GM12878 (cell line): ENCODE data around the gene NAA35. TPM values are rescaled to one million over a fixed set of nuclear protein-coding genes. Genes with fewer than 3 reads are reported as not detected.

ENCODE experiments used
- ATAC-seq: fragments of 200-7000 bp; cut with Tn5 transposase; 3 replicates; pipeline ENCODE4 v1.9.1; 2020; ENCODE audit warnings: mild to moderate bottlenecking, moderate library complexity
- BruUV-seq: library from RNA; stranded (reverse); fragments of 400-500 nt; replicated peaks from 2 replicates; lab custom pipeline; 2021; lab: Mats Ljungman, UMichigan
- CTCF ChIA-PET: fragments of 300-600 bp; sonication (Branson Sonifier 250); formaldehyde crosslinking; extraction: SDS; loops from one replicate; lab custom pipeline; 2021; ENCODE audit warnings: inconsistent platforms; lab: Yijun Ruan, JAX
- POLR2A ChIA-PET: fragments of 350-600 bp; formaldehyde crosslinking; extraction: SDS; loops from one replicate; lab custom pipeline; 2021; ENCODE audit warnings: inconsistent platforms; lab: Charles Lee
- RAD21 ChIA-PET: fragments of 300-600 bp; sonication (Branson Sonifier 250); formaldehyde crosslinking; loops from one replicate; lab custom pipeline; 2023; ENCODE audit warnings: antibody characterized with exemption; ENCODE audit not compliant: unreplicated experiment; lab: Charles Lee
- SMC1A ChIA-PET: fragments of 300-600 bp; sonication (Branson Sonifier 250); formaldehyde crosslinking; loops from one replicate; lab custom pipeline; 2023; ENCODE audit not compliant: unreplicated experiment, uncharacterized antibody; lab: Charles Lee
- DNase-seq: peaks from one replicate; pipeline ENCODE4 v3.0.0-alpha.2; 2011; ENCODE audit warnings: low read depth, low spot score
- FAIRE-seq: peaks from 3 replicates; lab custom pipeline; 2011; peaks lifted over from hg19 to GRCh38; lab: Jason Lieb, UNC
- H2AFZ ChIP-seq: 2 replicates; pipeline ENCODE4 v1.6.0; 2011; ENCODE audit warnings: low read depth, low read length, control low read depth; ENCODE audit not compliant: control insufficient read depth
- H3K27ac ChIP-seq: 2 replicates; pipeline ENCODE4 v1.5.1; 2011; ENCODE audit warnings: control low read depth; ENCODE audit not compliant: control insufficient read depth, insufficient read depth
- H3K27me3 ChIP-seq, 2 experiments: replicated peaks in 1 of 2; 2 replicates each; pipeline versions ENCODE4 v1.6.0 to v1.6.1; 2011; ENCODE audit warnings: low read length in 1 of 2; ENCODE audit not compliant: control insufficient read depth in 2 of 2, insufficient read depth in 2 of 2
- H3K36me3 ChIP-seq, 2 experiments: 2 replicates each; pipeline ENCODE4 v1.5.1; 2011; ENCODE audit warnings: low read length in 1 of 2; ENCODE audit not compliant: control insufficient read depth in 2 of 2, insufficient read depth in 2 of 2
- H3K4me1 ChIP-seq: 2 replicates; pipeline ENCODE4 v1.6.1; 2011; ENCODE audit warnings: mild to moderate bottlenecking, low read length, moderate library complexity, mixed read lengths; ENCODE audit not compliant: control insufficient read depth, insufficient read depth
- H3K4me2 ChIP-seq: 2 replicates; pipeline ENCODE4 v1.6.0; 2011; ENCODE audit warnings: control low read depth; ENCODE audit not compliant: control insufficient read depth, insufficient read depth
- H3K4me3 ChIP-seq: fragments of 200-600 bp; sonication (generic); 2 replicates; pipeline ENCODE4 v1.5.1; 2016
- H3K79me2 ChIP-seq: 2 replicates; pipeline ENCODE4 v1.6.0; 2011; ENCODE audit warnings: low read length; ENCODE audit not compliant: control insufficient read depth, insufficient read depth
- H3K9ac ChIP-seq: 2 replicates; pipeline ENCODE4 v1.8.0; 2011; ENCODE audit warnings: low read length, control low read depth, mixed read lengths; ENCODE audit not compliant: control insufficient read depth, insufficient read depth
- H3K9me3 ChIP-seq: replicated peaks from 3 replicates; pipeline ENCODE4 v1.5.1; 2011; ENCODE audit warnings: mild to moderate bottlenecking, low read length; ENCODE audit not compliant: control insufficient read depth, insufficient read depth
- H4K20me1 ChIP-seq: 2 replicates; pipeline ENCODE4 v1.6.0; 2011; ENCODE audit not compliant: control insufficient read depth, insufficient read depth
- BCL11A ChIP-seq: IDR thresholded peaks from 2 replicates; pipeline ENCODE4 v1.6.1; 2011; ENCODE audit warnings: low read depth, low read length
- BHLHE40 ChIP-seq, 2 experiments: fragments of 450-650 bp in 1 of 2; IDR thresholded peaks; 2 replicates each; pipeline ENCODE4 v1.6.1; 2011 to 2017; ENCODE audit warnings: low read depth in 2 of 2, borderline replicate concordance in 1 of 2, improper control_type of control experiment in 1 of 2, low read length in 1 of 2, mild to moderate bottlenecking in 1 of 2
- JUNB ChIP-seq: IDR thresholded peaks from 2 replicates; pipeline ENCODE4 v1.6.1; 2016; ENCODE audit warnings: antibody characterized with exemption, mild to moderate bottlenecking
- MEF2B ChIP-seq: fragments of 450-650 bp; IDR thresholded peaks from 2 replicates; pipeline ENCODE4 v1.6.1; 2018; ENCODE audit warnings: mild to moderate bottlenecking, moderate library complexity; ENCODE audit not compliant: partially characterized antibody, poor library complexity, severe bottlenecking
- MTA3 ChIP-seq: IDR thresholded peaks from 2 replicates; pipeline ENCODE4 v1.6.1; 2012; ENCODE audit warnings: low read length, inconsistent platforms, borderline replicate concordance
- PAX5 ChIP-seq: IDR thresholded peaks from 2 replicates; pipeline ENCODE4 v1.6.1; 2011; ENCODE audit warnings: low read depth, low read length, borderline replicate concordance
- POLR2AphosphoS2 ChIP-seq: IDR thresholded peaks from 2 replicates; pipeline ENCODE4 v1.6.1; 2011; ENCODE audit warnings: low read depth, mild to moderate bottlenecking, low read length, improper control_type of control experiment, moderate library complexity
- POU2F2 ChIP-seq: IDR thresholded peaks from 3 replicates; pipeline ENCODE4 v1.6.1; 2011; ENCODE audit warnings: low read depth, mild to moderate bottlenecking, low read length, borderline replicate concordance
- RUNX3 ChIP-seq: IDR thresholded peaks from 2 replicates; pipeline ENCODE4 v1.6.1; 2012; ENCODE audit warnings: low read length, inconsistent platforms
- SUPT20H ChIP-seq: IDR thresholded peaks from 2 replicates; pipeline ENCODE4 v1.6.1; 2011; ENCODE audit warnings: low read depth, mild to moderate bottlenecking, low read length, moderate library complexity, borderline replicate concordance; ENCODE audit not compliant: control insufficient read depth
- TCF7 ChIP-seq: IDR thresholded peaks from 2 replicates; pipeline ENCODE4 v1.6.1; 2014; ENCODE audit warnings: antibody characterized with exemption, borderline replicate concordance
- ZBED1 ChIP-seq: IDR thresholded peaks from 2 replicates; pipeline ENCODE4 v1.6.1; 2016; ENCODE audit warnings: borderline replicate concordance
- ZNF207 ChIP-seq: fragments of 450-650 bp; IDR thresholded peaks from 2 replicates; pipeline ENCODE4 v1.6.1; 2014; ENCODE audit warnings: antibody characterized with exemption, mild to moderate bottlenecking, borderline replicate concordance
- WGBS: methylation state at CpG from one replicate; pipeline ENCODE4 v1.1.6; 2016; ENCODE audit warnings: low lambda C conversion rate; ENCODE audit not compliant: insufficient replicate concordance, insufficient coverage; ENCODE audit errors: missing lambda C conversion rate; 5-methylcytosine and 5-hydroxymethylcytosine counted together
- in situ Hi-C: fragments of 300-500 bp; cut with MboI; formaldehyde crosslinking; loops from 9 replicates; pipeline ENCODE4 v1.14.3; 2018; ENCODE audit warnings: mixed read lengths
- intact Hi-C: fragments of 100-400 bp; cut with micrococcal nuclease; formaldehyde crosslinking; loops from one replicate; pipeline ENCODE4 v1.14.2; 2022; ENCODE audit not compliant: unreplicated experiment
- polyA plus RNA-seq, 11 experiments: library from polyadenylated mRNA; depleted of rRNA in 4 of 11; unstranded in 6 of 11; stranded (reverse) in 5 of 11; fragments of >200 nt; fragmentation: Nextera tagmentation in 4 of 11; fragmentation: Illumina TruSeq in 1 of 11; extraction: Ambion mirVana in 4 of 11; extraction: Trizol in 1 of 11; gene quantifications; 1 replicate in 1 of 11; 2 replicates in 10 of 11; pipeline versions ENCODE4 v1.2.1 to v1.2.3, GENCODE V29; 2011 to 2016; ENCODE audit warnings: inconsistent platforms in 2 of 11, missing spikeins in 2 of 11, low read depth in 1 of 11
- total RNA-seq, 4 experiments: library from RNA; depleted of rRNA in 3 of 4; stranded (reverse); fragments of >200 nt in 3 of 4; fragmentation: Illumina TruSeq in 1 of 4; extraction: Trizol in 1 of 4; gene quantifications; 2 replicates each; pipeline versions ENCODE4 v1.2.1 to v1.2.3, GENCODE V29; 2013 to 2021
- TF ChIP-seq, protein P1 (sequence below): IDR thresholded peaks from 2 replicates; pipeline ENCODE4 v1.6.1; 2011; ENCODE audit warnings: mild to moderate bottlenecking, low read depth, low read length, moderate library complexity; ENCODE audit not compliant: insufficient replicate concordance
- TF ChIP-seq, protein P2 (sequence below): fragments of 450-650 bp; conservative IDR thresholded peaks from 2 replicates; pipeline ENCODE4 v1.6.1; 2017; ENCODE audit warnings: mild to moderate bottlenecking, moderate library complexity
- TF ChIP-seq, protein P3 (sequence below): fragments of 450-650 bp; IDR thresholded peaks from 2 replicates; pipeline ENCODE4 v1.6.1; 2017; ENCODE audit warnings: mild to moderate bottlenecking, moderate library complexity

The NAA35 gene
- total and polyA plus RNA-seq, 10 of the 15 experiments (the other 5 are each of a cell fraction or from before 2014, with no cell fraction given) = 15.5 to 38.0 (median 26.9) TPM

DNA sequence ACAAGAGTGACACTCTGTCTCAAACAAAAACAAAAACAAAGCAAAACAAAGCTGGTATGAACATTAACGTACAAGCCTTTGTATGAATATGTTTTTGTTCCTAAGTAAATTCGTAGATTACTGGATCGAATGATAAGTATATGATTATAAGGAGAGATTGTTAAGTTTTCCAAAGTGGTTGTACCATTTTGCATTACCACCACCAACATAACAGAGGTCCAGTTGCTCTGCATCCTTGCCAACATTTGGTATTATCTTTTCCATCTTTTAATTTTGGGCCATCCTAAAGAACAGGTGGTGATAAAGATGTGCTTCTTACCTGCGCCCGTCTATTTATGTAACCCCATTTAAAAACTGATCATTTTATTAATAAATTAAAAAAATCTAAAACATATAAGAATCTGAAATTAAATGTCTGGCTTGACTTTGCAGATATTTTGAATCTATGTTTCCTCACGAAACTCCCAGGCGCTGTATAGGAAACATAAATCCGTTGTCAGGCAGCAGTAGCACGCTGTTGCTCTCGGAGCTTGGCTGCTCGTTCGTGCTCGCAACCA, 593 bp upstream of the NAA35 start:
- SMC1A ChIA-PET = no interaction called here
- WGBS = 3% methylated on average over 13 of the region's 13 CpGs
- Histone ChIP-seq H3K79me2 (peaks cover 43% of the 10 kb centered on the region), H2AFZ (peak overlapping the region; percentile 61), H3K9me3 (no peaks in the 10 kb centered on the region; the same call in 2 of the 3 replicates), H4K20me1 (no peaks in the 10 kb centered on the region), H3K9ac (peak overlapping the region; percentile 47), H3K27me3 (no peaks in the 10 kb centered on the region), H3K4me1 (0 out of 2 replicates have a peak, but pooled peaks cover 4% of the 10 kb centered on the region), H3K27ac (peak overlapping the region; percentile 55), H3K36me3 (peaks cover 0 to 3% of the 10 kb centered on the region in 2 experiments; a peak in 2 of 4 replicates), H3K4me3 (peak overlapping the region; percentile 48; the same call in 1 of the 2 replicates), H3K4me2 (peak overlapping the region; percentile 56)
- RAD21 ChIA-PET = no interaction called here
- CTCF ChIA-PET = interaction anchor here (0.7 to 1.9 kb wide), 3 partner anchors 17 to 262 kb away, joined by 3 to 6 read pairs (median 3); no protein-coding TSS in a partner anchor
- no peak for DNase-seq
- no peak for ATAC-seq
- intact Hi-C loops (loop anchor here (5.0 kb wide), 1 partner anchor 198 kb away; the partner anchor contains the start of gene AGTPBP1), in situ Hi-C loops (no loop called here)
- TSS peak; percentile 99 for BruUV-seq
- POLR2A ChIA-PET = no interaction called here
- FAIRE-seq = peak; percentile 95
- TF ChIP-seq MEF2B = no peak
- TF ChIP-seq SUPT20H = no peak
- TF ChIP-seq MTA3 = no peak
- TF ChIP-seq ZNF207 = no peak
- peak; percentile 46; the same call in 1 of the 2 replicates for TF ChIP-seq ZBED1
- TF ChIP-seq POU2F2 = peak; percentile 68; the same call in 1 of the 3 replicates
- no peak; the same call in 1 of the 2 replicates for TF ChIP-seq POLR2AphosphoS2
- TF ChIP-seq JUNB = peak; percentile 26; the same call in 1 of the 2 replicates
- TF ChIP-seq, protein P1, sequence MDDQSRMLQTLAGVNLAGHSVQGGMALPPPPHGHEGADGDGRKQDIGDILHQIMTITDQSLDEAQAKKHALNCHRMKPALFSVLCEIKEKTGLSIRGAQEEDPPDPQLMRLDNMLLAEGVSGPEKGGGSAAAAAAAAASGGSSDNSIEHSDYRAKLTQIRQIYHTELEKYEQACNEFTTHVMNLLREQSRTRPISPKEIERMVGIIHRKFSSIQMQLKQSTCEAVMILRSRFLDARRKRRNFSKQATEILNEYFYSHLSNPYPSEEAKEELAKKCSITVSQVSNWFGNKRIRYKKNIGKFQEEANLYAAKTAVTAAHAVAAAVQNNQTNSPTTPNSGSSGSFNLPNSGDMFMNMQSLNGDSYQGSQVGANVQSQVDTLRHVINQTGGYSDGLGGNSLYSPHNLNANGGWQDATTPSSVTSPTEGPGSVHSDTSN = no peak
- peak in 1 of 2 experiments; percentile 62; a peak in 1 of 4 replicates for TF ChIP-seq BHLHE40 (IDR thresholded peaks at IDR 0.05; ENCODE audit: borderline replicate concordance in 1 of 2, low read depth in 2 of 2, low read length in 1 of 2)
- no peak for TF ChIP-seq TCF7
- peak; percentile 79; the same call in 1 of the 2 replicates for TF ChIP-seq PAX5
- TF ChIP-seq, protein P2, sequence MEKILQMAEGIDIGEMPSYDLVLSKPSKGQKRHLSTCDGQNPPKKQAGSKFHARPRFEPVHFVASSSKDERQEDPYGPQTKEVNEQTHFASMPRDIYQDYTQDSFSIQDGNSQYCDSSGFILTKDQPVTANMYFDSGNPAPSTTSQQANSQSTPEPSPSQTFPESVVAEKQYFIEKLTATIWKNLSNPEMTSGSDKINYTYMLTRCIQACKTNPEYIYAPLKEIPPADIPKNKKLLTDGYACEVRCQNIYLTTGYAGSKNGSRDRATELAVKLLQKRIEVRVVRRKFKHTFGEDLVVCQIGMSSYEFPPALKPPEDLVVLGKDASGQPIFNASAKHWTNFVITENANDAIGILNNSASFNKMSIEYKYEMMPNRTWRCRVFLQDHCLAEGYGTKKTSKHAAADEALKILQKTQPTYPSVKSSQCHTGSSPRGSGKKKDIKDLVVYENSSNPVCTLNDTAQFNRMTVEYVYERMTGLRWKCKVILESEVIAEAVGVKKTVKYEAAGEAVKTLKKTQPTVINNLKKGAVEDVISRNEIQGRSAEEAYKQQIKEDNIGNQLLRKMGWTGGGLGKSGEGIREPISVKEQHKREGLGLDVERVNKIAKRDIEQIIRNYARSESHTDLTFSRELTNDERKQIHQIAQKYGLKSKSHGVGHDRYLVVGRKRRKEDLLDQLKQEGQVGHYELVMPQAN = no peak
- peak; percentile 86 for TF ChIP-seq RUNX3
- TF ChIP-seq, protein P3, sequence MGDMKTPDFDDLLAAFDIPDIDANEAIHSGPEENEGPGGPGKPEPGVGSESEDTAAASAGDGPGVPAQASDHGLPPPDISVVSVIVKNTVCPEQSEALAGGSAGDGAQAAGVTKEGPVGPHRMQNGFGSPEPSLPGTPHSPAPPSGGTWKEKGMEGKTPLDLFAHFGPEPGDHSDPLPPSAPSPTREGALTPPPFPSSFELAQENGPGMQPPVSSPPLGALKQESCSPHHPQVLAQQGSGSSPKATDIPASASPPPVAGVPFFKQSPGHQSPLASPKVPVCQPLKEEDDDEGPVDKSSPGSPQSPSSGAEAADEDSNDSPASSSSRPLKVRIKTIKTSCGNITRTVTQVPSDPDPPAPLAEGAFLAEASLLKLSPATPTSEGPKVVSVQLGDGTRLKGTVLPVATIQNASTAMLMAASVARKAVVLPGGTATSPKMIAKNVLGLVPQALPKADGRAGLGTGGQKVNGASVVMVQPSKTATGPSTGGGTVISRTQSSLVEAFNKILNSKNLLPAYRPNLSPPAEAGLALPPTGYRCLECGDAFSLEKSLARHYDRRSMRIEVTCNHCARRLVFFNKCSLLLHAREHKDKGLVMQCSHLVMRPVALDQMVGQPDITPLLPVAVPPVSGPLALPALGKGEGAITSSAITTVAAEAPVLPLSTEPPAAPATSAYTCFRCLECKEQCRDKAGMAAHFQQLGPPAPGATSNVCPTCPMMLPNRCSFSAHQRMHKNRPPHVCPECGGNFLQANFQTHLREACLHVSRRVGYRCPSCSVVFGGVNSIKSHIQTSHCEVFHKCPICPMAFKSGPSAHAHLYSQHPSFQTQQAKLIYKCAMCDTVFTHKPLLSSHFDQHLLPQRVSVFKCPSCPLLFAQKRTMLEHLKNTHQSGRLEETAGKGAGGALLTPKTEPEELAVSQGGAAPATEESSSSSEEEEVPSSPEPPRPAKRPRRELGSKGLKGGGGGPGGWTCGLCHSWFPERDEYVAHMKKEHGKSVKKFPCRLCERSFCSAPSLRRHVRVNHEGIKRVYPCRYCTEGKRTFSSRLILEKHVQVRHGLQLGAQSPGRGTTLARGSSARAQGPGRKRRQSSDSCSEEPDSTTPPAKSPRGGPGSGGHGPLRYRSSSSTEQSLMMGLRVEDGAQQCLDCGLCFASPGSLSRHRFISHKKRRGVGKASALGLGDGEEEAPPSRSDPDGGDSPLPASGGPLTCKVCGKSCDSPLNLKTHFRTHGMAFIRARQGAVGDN = peak; percentile 80
- 0 out of 2 replicates have a peak, but pooled peaks have one; percentile 47 for TF ChIP-seq BCL11A
